Measurements from ENCODE around the gene MAFG.

DNA sequence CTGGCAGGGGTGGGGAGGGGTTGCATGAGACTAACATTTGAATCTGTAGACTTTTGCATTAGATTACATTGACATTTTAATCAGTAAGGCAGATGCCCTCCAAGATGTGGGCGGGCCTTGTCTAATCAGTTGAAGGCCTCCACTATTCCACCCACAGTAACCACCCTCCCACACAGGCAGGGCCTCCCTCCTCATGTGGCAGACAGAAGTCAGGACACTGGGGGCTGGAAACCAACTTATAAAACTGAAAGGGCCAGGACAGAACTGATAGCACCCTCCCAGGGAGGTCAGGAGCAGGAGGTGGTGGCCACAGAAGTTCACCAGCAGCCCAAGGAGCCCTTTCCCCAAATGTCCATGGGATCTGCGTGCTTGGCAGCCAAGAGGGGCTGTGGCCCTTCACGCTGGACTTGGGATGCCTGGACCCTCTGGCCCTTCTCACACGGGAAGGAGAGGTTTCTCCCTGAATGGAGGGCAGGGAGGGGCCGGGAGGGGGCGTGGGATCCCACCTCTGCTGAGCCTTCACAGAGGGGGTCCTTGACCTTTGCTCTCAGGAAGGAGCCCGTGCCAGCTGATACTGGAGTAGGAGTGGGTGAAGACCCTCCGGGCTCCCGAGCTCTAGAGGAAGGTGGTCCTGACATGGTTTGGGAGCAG is 4.9 kb upstream of the MAFG start:
- TF ChIP-seq CTCF (IDR thresholded peaks at IDR 0.05) = no peak
- no peak for TF ChIP-seq EP300 (IDR thresholded peaks at IDR 0.05)

Measured in suprapubic skin (tissue), 3 donors.